ENCODE data around the gene PRKAR1B. TPM values are rescaled to one million over a fixed set of nuclear protein-coding genes. Genes with fewer than 3 reads are reported as not detected.

Gene PRKAR1B
- polyA plus RNA-seq, 4 donors: 20.4 to 46.0 (median 38.7) TPM

DNA sequence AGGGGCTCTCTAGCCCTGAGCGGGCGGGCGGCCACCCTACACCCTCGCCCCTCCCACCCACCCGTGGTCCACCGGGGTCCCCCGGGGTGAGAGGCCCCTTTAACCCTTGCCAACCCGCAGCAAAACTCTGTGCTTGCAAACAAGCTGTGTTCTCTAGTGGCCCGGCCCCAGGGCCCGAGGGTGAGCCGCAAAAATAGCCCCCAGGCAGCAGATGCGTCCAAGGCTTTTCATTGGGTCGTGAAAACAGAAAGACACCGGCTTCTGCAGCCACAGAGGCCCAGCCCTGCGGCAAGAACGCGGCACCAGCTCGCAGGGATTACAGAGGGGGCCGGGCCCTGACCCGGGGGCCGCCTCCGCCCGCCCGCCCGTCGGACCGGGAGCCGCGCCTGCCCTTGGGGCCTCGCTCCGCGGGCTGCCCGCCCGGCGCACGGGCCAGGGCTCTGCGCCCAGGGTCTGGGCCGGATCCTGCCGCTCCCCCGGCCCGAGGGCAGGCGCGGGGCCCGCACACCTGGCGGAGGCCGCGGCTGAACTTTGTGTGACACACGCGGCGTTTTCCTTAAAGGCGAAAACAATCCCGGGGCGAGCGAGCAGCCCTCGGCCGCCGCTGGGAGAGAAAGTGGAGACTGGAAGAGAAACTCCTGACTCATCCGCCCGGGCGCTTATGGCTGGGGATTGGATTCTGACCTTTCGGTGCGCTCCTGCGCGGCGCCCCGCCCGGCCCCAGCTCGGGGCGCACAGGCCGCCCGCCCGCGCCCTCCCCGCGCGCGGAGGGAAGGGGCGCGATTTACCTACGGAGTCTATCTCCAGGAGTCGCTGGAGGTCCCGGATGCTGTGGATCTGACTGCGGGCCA lies 210.2 kb downstream of the PRKAR1B start:
- no peak for DNase-seq (ENCODE audit: low read depth in 4 of 4, low spot score in 3 of 4)

DNA sequence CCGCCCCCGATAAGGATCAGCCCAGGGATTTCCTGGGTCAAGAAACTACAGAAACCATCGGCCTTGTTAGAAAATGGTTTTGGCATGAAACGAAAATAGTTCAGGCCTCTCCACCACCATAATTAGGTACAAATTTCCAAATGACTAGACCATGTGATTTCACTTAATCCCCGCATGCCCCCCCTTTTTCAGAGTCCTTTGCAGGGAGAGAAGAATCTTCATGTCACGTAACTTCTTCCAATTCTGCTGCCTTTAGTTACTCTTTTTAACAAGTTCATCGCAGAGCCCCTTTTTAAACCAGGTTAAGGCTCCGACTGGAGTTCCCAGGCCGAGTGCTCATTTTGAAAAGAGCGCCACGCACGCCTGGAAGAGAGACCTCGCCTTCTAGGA lies 210.9 kb downstream of the PRKAR1B start:
- DNase-seq (ENCODE audit: low read depth in 4 of 4, low spot score in 3 of 4): no peak

GRCh38 chr7:515628-516027 lies 211.5 kb downstream of the PRKAR1B start:
- DNase-seq (ENCODE audit: low read depth in 4 of 4, low spot score in 3 of 4): no peak

DNA sequence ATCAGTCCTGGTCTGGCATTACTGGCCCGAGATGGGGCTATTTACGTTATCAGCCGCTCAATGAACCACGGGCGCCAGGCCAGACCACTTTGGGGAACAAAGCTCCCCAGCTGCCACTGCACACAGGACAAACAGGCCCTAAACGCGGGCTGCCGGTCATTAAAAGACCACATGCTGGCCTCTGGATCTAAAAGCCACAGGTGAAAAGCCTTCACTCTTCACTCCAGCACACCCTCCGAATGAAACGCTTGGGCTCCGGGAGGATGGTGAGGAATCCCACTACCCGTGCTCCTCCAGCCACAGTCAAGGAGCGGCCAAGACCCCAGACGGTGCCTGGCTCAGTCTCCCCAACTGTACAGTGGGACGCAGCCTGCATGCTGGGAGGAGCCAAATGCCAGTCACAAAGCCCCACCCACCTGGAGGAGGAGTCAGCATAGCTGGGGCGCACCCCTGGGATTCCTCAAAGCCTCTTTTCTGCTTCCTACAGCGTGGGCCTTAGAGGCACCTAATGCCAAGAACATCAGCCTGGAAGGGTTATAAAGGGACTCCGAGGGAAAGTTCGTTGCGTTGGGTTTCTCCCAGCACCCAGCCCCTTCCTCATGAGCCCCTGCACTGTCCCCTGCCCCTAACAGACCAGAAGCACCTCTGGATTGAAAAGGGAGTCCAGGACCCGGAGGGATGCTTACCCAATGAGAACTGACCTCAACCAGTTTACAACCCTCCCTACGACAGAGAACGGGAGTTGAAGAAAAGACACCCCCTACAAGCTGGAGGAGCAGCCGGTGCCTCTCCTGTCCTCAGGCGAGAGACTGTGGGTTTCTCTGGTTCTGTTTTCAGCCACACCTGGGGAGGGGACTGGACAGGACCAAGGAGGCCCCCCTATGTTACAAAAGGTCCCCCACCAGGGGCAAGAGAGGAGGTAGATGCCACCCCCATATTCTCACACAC lies 212.2 kb downstream of the PRKAR1B start:
- no peak for DNase-seq (ENCODE audit: low read depth in 4 of 4, low spot score in 3 of 4)

GRCh38 chr7:514242-514641 lies 212.8 kb downstream of the PRKAR1B start:
- DNase-seq (ENCODE audit: low read depth in 4 of 4, low spot score in 3 of 4): no peak

- DNase-seq (ENCODE audit: low read depth in 4 of 4, low spot score in 3 of 4): no peak
Observed at GRCh38 chr7:513521-514166, 213.4 kb downstream of the PRKAR1B start.

GRCh38 chr7:512541-513311 lies 214.4 kb downstream of the PRKAR1B start:
- no peak for DNase-seq (ENCODE audit: low read depth in 4 of 4, low spot score in 3 of 4)

DNA sequence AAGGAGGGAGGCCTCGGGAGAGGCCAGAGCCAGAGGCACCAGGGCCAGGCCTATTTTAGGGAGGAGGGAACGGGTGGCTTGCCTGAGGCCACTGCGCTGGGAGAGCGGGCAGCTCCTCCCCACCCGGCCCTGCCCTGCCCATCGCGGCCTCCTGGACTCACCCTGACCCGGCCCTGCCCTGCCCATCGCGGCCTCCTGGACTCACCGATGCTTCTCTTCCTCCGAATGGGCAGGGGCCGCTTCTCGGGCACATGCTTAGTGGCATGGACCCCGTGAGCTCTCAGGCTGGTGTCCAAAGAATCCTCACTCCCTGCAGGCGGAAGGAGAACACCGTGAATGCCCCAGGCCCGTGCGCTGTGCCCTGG lies 215.0 kb downstream of the PRKAR1B start:
- no peak for DNase-seq (ENCODE audit: low read depth in 4 of 4, low spot score in 3 of 4)

GRCh38 chr7:511476-512145 lies 215.5 kb downstream of the PRKAR1B start:
- DNase-seq (ENCODE audit: low read depth in 4 of 4, low spot score in 3 of 4): no peak

DNA sequence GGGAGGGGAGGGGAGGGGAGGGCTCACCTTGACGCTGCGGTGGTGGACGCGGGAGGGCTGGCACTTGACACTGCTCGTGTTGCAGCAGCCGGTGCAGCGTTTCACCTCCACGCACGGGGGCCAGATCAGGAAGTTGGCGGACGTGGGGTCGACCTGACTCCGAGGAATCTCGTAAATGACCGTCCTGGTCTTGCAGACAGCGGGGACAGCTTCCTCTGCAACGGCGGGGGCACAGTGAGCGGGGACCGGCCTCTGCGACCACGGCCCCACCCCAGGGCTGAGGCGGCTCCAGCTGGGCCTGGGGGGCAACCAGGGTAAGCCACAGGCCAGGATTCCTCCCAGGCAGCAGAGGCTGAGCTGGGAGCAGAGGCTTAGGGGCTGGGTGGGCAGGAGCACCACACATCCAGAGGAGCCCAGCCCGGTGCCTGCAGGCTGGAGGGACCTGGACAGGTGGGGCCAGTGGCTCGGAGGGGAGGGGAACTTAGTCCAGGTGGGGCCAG lies 216.2 kb downstream of the PRKAR1B start:
- no peak for DNase-seq (ENCODE audit: low read depth in 4 of 4, low spot score in 3 of 4)

DNA sequence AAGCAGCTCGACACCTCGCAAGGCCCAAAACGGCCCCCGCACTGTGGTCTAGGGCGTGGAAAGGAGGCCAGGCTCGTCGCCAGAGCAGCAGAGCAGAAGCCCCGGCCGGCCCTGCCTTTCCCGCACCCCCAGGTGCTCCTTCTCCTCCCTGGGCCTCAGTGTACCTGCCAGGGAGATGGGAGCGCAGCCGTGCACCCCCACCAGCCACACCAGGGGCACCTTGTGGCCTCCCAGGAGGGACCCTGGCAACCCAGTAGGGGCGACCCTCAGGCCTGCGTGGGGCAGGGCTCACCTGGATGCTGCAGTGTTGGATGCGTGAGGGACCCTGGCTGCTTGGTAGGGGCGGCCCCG lies 217.0 kb downstream of the PRKAR1B start:
- DNase-seq (ENCODE audit: low read depth in 4 of 4, low spot score in 3 of 4): no peak

GRCh38 chr7:509426-510130 lies 217.5 kb downstream of the PRKAR1B start:
- no peak for DNase-seq (ENCODE audit: low read depth in 4 of 4, low spot score in 3 of 4)

DNA sequence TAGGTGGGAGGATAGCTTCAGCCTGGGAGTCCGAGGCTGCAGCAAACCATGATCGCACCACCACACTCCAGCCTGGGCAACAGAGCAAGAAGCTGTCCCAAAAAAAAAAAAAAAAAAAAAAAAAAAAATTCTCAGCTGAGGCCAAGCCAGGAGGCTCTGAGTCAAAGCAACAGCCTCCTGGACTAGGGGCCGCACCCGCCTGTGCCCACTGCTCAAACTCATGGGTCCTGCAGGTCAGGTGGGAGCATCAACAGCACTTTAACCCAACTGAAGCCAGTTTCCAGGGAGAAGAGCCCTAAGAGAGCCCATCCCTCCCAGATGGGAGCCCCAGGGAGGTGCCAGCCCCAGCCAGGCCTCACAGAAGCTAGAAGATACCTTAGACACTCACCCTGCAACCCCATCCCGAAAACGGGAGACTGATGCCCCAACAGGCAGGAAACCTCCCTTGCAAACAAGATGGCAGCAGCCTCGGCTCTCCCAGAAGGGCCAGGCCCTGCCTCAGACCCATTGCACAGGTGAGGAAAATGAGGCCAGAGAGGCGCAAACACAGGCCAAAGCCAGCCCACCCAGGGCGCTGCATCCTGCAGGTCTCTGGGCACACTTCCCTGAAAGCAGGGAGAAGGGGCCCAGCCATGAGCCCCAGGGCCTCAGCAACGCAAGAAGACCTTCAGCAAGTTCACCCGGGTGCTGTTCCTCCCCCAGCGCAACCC lies 218.5 kb downstream of the PRKAR1B start:
- no peak for DNase-seq (ENCODE audit: low read depth in 4 of 4, low spot score in 3 of 4)

- DNase-seq (ENCODE audit: low read depth in 4 of 4, low spot score in 3 of 4): no peak
Observed at GRCh38 chr7:507623-508300, 219.3 kb downstream of the PRKAR1B start.

GRCh38 chr7:506921-507622 lies 220.0 kb downstream of the PRKAR1B start:
- no peak for DNase-seq (ENCODE audit: low read depth in 4 of 4, low spot score in 3 of 4)

GRCh38 chr7:506391-506831 lies 220.7 kb downstream of the PRKAR1B start:
- DNase-seq (ENCODE audit: low read depth in 4 of 4, low spot score in 3 of 4): no peak

GRCh38 chr7:505171-505570 lies 221.9 kb downstream of the PRKAR1B start:
- no peak for DNase-seq (ENCODE audit: low read depth in 4 of 4, low spot score in 3 of 4)

Measured in left renal pelvis (tissue), 4 donors.